ENCODE results near the gene RASAL2.

DNA sequence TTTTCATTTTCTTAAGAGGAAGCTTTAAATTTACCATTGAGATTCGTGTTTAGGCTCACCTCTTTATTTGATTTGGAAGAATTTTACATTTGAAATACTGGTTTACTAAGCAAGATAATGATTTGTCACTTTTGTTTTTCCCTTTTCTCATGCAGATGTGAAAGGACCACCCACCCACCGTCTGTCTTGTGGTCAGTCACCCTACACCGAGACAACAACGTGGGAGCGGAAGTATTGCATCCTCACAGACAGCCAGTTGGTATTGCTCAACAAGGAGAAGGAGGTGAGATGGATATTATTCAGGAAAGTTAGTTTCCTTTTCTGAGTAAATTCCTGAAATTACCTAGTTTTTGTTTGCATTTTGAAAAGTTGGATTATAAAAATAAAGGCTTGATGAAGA, 189.5 kb downstream of the RASAL2 start:
- TF ChIP-seq, protein P1, sequence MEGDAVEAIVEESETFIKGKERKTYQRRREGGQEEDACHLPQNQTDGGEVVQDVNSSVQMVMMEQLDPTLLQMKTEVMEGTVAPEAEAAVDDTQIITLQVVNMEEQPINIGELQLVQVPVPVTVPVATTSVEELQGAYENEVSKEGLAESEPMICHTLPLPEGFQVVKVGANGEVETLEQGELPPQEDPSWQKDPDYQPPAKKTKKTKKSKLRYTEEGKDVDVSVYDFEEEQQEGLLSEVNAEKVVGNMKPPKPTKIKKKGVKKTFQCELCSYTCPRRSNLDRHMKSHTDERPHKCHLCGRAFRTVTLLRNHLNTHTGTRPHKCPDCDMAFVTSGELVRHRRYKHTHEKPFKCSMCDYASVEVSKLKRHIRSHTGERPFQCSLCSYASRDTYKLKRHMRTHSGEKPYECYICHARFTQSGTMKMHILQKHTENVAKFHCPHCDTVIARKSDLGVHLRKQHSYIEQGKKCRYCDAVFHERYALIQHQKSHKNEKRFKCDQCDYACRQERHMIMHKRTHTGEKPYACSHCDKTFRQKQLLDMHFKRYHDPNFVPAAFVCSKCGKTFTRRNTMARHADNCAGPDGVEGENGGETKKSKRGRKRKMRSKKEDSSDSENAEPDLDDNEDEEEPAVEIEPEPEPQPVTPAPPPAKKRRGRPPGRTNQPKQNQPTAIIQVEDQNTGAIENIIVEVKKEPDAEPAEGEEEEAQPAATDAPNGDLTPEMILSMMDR (IDR thresholded peaks at IDR 0.05; ENCODE audit: insufficient read depth, low read length, poor library complexity, severe bottlenecking): no peak
- TF ChIP-seq EZH2phosphoT487 (conservative IDR thresholded peaks at IDR 0.05; ENCODE audit: low read length): no peak
